Kidney tubule cell (primary cell): ENCODE results near the gene TARM1.
A peak's percentile ranks its signal among the peaks of the same experiment; 100 is the strongest.

Experiments
- DNase-seq: peaks from one replicate; pipeline ENCODE4 v3.0.0-alpha.2; 2018; ENCODE audit warnings: low spot score

The TARM1 gene

DNA sequence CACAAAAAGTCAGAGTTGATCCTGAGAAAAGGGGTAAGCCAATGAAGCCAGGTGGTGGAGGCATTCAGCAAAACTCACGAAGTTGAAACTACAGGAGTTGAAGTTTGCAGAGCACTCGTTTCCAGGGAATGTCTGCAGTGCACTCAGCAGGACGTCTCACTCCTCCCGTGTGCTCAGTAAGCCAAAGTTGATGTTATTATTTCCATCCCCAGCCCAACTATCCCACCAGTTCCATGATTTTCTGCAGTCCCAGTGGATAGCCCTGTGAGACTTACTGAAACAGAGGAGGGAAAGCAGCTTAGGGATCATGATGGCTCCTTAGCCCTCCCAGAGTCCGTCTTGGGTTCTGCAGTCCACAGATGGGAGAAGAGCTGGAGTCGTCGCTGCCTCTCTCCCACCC is at the start of gene TARM1:
TSS of gene TARM1 (minus strand) at position 334 of the 400 bp plus-strand sequence. CDS start at position 309, 25 bp downstream.
- no peak for DNase-seq

DNA sequence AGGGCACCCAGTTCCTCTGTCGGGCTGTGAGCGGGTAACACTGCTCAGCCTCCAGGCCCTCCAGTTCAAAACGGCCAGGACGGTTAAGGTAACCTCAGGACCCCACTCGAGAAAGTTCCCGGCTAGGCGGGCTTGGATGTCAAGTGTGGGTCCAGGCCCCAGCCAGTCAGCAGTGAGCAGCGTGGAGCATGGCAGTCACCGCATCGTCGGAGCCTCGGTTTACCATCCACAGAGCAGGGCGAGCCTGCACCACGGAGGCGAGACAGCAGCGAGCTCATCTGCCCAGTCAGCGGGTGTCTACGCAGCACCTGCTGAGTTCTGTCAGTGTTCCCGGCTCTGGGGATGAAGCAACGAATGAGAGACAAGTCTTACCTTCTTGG is 48.4 kb upstream of the TARM1 start:
- no peak for DNase-seq

DNA sequence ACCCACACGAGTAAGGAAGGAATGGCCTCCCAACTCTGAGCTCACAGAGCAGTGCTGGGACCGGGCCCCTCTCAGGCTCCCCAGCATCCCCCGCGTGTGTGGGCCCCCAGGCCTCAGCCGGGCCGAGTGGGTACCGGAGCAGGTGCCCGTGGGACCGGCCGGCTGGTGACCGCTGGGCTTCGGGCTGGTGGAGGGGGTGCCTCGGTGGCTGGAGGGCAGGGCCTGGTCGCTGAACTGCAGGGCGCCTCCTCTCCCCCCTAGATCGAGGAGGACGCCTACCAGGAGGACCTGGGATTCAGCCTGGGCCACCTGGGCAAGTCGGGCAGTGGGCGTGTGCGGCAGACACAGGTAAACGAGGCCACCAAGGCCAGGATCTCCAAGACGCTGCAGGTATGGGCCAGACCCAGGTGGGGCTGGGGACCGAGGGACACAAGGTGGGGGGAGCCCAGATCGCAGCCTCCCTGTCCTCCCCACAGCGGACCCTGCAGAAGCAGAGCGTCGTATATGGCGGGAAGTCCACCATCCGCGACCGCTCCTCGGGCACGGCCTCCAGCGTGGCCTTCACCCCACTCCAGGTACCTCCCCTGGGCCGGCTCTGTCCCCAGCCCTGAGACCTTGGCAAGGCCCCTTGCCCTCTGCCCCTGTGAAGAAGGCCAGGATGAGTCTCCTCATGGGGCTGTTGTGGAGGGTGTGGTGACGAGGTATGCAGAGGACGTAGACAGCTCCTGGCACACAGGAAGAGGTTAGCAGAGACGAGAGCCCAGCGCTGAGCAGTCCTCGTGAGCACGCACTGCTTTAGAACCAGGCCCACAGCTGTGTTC is 47.8 kb upstream of the TARM1 start:
- no peak for DNase-seq

DNA sequence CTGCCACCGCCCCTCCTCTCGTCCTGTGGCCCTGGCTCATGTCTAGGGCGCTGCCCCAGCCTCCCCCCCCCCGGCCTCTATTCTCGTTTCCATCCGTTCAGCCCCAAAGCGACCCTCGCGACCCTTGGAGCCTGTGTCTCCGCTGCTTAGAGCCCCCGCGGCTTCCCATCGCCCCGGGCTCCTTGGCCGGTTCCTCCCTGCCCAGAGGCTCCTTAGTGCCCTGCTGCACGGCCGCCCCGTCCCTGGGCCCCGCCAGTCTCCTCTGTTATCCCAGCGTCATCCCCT is 47.2 kb upstream of the TARM1 start:
- DNase-seq: no peak

DNA sequence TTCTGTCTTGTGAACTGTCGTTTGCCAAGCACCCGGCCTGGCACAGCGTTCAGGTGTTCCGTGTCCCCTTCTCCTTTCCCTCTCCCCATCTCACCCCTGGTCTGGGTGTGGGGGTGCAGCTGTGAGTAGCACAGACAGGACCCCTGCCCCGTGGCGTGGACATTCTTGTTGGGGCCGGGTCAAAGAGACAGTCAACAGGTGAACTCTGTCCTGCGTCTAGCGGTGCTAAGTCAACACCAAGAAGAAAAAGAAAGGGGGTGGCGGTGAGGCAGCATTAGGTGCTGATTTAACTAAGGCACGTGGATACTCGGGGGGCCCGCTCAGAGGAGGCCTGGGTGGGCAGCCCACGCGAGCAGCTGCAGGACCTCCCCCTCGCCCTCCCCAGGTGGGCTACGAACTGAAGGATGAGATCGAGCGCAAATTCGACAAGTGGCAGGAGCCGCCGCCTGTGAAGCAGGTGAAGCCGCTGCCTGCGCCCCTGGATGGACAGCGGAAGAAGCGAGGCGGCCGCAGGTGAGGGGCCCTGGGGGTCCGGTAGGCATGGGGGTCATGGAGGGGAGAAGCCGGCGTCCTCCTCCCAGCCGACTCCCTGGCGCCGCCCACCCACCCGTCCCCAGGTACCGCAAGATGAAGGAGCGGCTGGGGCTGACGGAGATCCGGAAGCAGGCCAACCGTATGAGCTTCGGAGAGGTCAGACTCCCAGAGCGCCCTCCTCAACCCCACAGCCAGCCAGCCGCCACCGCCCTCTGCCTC is 46.7 kb upstream of the TARM1 start:
- DNase-seq: no peak

DNA sequence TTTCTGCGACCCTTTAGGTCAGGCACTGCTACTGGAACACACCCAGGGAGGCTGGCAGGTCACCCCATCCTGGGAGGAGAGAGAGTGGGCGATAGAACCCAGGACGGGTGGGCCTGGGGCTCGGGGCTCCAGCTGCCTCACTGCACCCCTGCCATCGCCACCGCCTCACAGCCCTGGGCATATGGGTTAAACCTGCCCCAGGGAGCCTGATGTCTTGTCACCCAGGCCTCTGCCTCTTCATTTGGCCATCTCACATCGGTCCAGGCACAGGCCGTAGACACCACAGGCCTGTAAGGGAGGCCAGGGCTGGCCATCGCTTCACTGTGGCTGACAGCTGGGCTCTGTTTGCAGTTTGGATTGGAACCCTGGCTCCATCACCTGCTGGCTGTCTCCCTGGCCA is 44.5 kb upstream of the TARM1 start:
- no peak for DNase-seq

DNA sequence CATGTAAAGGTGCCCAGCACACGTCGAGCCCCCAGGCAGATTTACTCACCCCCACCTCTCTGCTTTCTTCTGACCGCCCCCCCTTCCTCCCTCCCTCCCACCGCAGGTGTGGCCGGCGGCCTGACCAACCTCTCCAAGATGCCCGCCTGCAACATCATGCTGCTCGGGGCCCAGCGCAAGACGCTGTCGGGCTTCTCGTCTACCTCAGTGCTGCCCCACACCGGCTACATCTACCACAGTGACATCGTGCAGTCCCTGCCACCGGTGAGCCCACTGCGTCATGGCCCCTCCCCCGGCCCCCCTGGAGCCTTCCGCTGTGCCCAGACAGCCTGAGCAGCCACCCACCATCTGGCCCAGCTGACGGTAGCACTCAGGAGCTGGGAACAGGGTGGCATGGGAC is 43.2 kb upstream of the TARM1 start:
- DNase-seq: no peak

DNA sequence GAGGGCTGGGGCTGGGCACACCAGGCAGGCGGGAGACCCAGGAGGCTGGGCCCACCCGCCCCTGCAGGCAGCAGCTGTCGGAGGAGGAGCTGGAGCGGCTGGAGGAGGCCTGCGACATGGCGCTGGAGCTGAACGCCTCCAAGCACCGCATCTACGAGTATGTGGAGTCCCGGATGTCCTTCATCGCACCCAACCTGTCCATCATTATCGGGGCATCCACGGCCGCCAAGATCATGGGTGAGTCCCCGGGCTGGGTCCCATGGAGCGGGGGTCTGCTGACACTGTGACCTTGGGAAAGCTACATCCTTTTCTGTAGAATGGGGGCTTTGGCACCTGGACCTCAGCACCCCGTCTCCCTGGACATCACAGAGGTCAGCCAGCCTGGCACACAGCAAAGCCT is 42.5 kb upstream of the TARM1 start:
- no peak for DNase-seq

DNA sequence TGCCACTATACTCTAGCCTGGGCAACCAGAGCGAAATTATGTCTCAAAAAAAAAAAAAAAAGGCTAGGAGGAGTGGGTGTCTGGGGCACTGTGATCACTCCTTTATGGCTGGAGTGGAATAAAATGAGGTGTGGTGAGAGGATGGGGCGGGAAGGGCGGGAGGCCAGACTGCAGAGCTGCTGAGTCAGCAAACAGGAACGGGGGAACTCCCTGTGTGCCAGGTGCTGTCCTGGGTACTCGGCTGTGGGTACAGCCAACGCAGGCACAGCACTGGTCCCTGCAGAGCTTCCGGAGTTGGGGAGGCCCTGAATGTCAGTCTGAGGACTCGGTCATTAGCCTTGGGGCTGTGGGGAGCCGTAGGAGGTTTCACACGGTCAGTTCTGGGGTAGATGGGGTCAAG is 40.1 kb upstream of the TARM1 start:
- no peak for DNase-seq

DNA sequence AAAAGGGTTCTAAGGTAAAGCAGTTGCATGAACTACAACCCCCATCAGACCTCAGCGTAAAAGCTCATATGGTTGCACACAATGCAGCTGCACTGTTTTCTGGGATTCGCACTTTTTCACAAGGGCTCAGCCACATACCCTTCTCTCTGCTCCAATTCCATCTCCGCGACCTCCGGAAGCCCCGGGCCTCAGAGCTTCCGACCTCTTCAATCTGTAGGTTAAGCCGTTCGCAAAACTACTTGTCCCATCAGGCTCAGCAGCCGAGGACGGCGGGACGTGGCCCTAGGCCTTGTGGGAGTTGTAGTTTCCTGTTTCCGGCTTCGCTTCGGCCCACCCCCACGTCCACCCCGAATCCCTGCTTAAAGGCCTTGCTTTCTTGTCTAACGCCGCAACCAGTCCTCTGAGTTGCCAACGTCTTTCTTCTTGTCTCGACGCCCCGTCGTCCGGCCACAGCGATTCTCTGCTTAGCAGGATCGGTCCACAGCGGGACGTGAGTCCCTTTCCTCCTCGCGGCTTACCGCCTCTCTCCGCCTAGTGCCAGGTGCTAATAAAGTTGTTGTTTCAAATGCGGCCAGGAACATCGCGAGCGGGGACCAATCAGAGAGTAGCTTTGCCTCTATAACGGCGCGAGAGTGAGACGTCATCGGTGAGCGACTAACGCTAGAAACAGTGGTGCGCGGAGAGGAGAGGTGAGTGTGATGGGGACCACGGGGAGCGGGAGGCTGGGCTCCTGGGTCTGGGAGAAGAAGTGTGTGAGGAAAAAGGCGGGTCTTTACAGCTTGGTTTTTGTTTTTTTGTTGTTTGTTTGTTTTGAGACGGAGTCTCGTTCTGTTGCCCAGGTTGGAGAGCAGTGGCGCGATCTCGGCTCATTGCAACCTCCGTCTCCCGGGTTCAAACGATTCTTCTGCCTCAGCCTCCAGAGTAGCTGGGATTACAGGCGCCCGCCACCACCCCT is 34.2 kb upstream of the TARM1 start, which contains the start of the genes PRPF31 and TFPT:
TSS of gene PRPF31 (plus strand) at position 646 of the 955 bp plus-strand sequence. CDS start 2,525 bp downstream, outside the sequence.
TSS of gene TFPT (minus strand) at position 549 of the 955 bp plus-strand sequence. CDS start at position 161, 388 bp downstream.
- peak; percentile 96 for DNase-seq

DNA sequence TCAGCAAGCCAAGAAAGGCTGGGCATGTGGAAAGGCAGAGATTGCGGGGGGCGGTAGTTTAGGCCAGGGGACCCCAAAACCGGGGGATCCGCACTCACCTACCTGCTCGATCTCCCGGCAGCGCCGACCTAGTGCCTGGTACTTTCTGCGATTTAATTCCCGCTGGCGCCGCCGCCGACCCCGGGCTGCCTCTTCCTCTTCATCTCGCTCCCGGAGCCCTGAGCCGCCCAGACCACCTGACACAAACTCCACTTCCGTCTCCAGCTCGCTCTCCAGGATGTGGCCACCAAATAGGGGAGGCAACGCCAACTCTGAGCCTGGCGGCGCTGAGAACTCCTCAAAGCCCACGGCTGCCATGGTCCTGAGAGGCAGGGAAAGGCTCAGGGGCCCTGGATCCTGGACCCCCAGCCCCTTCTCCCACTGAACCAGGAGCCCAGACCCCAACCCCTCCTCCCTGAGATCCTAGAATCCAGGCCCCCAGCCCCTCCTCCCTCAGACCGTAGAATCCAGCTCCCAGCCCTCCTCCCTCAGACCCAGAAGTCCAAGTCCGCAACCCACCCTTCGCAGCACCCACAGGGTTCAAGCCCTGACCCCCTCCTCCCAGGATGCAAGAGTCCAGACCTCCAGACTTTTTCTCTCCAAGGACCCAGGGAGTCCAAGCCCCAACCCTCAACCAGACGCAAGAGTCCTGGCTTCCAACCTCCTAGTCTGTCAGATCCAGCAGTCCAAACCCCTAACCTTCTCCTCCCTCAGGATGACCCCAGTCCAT is 33.4 kb upstream of the TARM1 start:
- peak; percentile 52 for DNase-seq

DNA sequence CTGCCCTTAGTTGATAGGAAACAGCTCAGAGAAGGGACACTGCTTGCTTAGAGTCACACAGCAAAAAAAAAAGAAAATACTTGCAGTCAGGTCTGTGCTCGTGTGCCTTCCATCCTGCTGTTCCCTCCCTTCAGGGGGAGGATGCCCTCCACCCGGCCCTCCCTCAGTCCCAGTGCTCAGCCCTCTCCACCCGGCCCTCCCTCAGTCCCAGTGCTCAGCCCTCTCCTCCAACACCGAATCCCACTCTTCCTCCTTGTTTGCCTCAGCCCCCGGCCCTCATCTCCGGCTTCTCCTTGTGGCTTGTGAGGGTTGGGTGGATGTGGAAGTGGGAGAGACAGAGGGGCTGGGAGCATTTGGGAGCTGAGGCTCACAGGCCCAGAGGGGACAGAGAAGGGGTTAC is 28.5 kb upstream of the TARM1 start:
- DNase-seq: no peak

DNA sequence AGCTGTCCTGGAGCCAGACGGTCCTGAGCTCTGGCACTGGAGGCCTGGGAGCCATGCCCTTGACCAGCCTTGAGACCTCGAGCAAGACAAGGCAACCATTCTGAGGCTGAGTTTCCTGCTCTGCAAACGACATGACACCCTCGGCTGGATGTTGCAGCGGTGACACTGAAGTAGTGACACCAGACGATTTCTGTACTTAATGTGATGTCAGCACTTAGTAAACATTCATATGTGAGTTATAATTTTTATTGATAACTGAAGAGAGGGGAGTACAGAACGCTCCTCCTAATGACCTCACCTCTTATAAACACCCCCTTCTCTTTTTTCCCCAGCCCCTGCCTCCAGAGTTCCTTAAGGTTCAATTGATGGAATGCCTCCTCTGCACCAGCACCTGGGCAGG is 27.3 kb upstream of the TARM1 start:
- DNase-seq: no peak

DNA sequence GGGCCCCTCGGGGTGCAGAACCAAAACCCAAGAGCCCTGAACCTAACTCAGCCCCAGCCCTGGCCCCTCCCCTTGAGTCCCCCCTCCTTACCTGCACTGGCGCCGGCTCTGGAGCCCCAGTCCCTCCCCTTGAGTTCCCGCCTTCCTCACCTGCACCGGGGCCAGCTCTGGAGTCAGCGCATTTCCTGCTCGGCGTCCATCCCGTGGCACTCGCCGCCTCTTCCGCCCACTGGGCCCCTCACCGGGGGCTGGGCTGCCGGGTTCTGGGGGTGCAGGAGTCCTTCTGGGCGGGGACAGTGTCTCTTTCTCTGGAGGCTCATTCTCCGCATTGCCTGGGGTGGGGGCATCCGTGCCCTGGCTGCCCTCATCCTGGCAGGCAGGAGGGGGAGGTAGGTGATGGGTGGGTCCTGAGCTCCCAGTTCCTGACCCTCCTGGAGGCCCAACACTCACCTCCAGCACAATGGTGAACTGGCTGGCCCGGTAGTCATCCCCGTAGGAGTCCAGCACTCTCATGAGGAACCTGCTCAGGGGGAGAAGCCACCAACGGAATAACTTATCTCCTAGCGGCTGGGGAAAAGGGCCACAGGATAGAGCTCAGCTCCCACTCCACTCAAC is 26.8 kb upstream of the TARM1 start:
- no peak for DNase-seq

DNA sequence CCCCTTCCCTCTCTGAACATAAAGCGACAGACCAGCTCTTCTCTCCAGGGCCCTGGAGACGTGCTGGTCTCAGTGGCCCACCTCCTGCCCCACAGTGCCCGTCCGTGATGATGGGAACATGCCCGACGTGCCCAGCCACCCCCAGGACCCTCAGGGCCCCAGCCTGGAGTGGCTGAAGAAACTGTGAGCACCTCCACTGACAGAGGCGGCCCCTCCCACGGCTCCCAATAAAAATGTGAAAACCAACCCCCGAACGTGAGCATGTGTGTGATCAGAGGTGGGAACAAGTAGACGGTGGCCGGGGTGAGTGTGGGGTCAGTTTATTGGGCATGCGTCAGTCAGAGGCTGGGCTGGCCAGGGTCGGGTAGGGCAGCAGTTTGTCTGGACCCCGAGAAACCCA is 25.6 kb upstream of the TARM1 start:
- DNase-seq: no peak

DNA sequence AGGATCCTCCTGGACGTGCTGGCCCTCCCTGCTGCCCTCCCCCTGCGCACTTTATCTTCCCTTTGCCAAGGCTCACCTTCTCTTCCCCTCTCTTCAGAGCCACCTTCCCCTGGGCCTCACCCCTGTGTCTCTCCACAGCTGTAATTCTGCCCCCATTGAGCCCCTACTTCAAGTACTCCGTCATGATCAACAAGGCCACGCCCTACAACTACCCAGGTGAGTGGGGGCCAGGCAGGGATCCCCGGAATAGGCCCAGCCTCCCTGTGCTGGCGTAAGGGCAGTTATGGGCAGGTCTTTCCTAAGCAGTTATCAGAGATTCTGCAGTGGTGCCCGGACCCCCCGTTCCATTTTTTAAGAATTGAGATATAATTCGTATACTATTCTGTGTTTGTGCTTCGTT is 24.6 kb upstream of the TARM1 start:
- no peak for DNase-seq

DNA sequence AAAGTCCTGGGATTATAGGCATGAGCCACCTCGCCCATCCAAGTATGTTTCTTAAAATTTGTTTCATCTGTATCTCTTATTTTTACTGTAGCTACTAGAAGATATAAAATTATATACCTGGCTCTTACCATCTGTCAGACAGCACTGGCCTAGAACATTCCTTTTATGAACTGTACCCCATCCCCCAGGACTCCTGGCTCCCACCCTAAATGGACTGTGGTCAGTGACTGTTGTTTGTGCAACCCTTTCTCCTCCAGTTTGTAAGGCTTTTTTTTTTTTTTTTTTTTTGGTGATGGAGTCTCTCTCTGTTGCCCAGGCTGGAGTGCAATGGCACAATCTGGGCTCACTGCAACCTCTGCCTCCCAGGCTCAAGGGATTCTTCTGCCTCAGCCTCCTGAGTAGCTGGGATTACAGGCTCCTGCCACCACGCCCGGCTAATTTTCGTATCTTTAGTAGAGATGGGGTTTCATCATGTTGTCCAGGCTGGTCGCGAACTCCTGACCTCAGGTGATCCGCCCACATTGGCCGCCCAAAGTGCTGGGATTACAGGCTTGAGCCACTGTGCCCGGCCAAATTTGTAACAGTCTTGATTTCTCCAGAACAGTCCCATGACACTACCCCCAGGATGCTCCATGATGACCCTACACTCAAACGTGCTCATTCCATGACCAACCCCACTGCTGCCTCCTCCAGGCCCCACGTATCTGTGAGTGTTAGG is 24.0 kb upstream of the TARM1 start:
- DNase-seq: no peak

DNA sequence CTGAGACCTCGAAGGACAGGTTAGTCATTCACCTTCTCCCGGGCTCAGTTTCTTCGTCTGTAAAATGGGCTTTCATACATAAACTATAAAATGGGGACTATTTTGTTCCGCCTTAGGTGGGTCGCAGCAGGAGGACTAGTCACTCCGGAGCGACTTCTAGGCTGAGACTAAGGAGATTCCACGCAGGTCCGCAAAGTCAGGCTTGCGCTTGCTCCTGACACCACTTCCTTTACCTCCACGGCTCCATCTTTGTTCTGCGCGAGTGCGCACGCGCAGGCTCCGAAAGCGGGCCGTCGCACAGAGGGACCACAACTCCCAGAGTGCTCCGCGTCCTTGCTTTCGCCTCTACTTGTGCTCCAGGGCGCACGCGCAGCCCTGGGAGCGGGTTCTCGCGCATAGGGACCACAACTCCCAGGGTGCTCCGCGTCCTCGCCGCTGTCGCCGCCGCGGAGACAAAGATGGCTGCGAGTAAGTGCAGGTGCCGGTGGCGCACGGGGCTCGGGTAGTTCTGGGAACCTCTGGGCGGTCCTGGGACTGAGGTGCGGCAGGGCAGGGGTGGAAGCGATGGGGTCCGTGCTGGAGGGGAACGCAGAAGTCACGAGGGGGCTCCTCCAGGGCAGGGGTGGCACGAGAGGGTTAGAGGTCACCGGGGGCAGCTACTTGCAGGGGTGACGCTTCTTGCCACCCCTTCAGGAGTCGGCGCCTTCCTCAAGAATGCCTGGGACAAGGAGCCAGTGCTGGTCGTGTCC is 21.4 kb upstream of the TARM1 start, which contains the start of gene NDUFA3:
TSS of gene NDUFA3 (plus strand) at position 435 of the 749 bp plus-strand sequence. CDS start at position 459, 24 bp downstream.
- peak; percentile 99 for DNase-seq

DNA sequence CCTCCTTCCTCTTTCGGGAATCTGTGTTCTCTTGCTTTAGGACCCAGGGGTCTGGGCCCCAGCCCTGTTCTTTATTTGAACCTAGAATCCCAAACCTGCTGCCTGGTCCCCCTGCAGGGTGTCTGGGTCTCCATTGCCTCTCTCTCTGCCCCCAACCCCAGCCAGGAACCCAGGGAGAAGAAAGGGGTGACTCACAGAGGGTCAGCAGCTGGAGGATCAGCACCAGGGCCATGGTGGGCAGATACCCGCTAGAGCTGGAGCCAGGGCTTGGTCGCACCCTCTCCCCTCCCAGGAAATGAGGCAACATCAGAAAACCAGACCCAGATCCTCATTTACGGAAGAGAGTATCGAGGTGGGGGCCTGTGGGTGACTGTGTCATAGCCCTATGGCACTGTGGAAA is 19.4 kb upstream of the TARM1 start, which contains the start of gene OSCAR:
TSS of gene OSCAR (minus strand) at position 243 of the 400 bp plus-strand sequence. CDS start at position 232, 11 bp downstream.
- no peak for DNase-seq
